22Rv1 (cell line): Measurements from ENCODE around the gene ACP3.

Experiments
- CTCF ChIP-seq: fragments of 450-650 bp; IDR thresholded peaks from 2 replicates; pipeline ENCODE4 v1.5.1; 2017; ENCODE audit warnings: mild to moderate bottlenecking
- ZFX ChIP-seq: fragments of 450-650 bp; IDR thresholded peaks from 2 replicates; pipeline ENCODE4 v1.6.1; 2017; ENCODE audit warnings: antibody characterized with exemption, borderline replicate concordance

- TF ChIP-seq CTCF (no peak), ZFX (no peak)
Observed at GRCh38 chr3:132344666-132345280, 27.6 kb downstream of the ACP3 start.
